Endothelial cell of hepatic sinusoid (primary cell): ENCODE measurements around the gene IGFL2.
"Not testable (repeated sequence)": the region's sequence is repeated elsewhere in the genome, so short reads cannot be mapped to it uniquely, and the experiment has no call there.

Source experiments
- in situ Hi-C: cut with HindIII; loops from 2 replicates; pipeline ENCODE4 v1.10.0; 2017; ENCODE audit warnings: low sequenced_read_pairs

The IGFL2 gene

DNA sequence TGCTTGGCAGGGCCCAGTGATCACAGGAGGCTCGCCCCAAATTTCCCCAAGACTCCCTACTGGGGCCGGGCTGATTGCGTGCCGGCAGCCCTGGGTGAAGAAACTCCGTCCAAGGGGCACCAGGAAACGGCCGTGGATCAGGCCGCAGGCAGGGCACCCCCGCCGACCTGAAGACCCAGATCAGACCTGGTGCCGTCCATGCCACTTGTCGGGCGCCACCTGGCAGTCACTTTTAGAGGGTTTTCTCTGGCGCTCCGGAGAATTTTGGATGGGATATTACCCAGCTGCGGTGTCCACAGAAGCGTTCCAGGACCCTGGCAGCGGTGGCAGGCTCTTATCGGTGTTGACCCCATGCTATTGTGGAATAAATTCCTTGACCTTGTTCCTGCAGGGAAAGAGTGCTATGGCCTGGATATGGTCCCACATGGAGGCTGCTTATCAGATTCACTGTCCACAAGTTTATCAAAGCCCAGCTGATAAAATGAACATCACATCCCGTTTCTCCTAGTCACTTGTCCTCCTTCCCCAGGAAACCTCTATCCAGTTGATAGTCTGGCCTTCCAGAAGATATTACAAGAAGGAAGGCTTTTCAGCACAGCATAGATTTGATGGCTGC is 38.2 kb downstream of the IGFL2 start:
- in situ Hi-C loops = no loop called here

DNA sequence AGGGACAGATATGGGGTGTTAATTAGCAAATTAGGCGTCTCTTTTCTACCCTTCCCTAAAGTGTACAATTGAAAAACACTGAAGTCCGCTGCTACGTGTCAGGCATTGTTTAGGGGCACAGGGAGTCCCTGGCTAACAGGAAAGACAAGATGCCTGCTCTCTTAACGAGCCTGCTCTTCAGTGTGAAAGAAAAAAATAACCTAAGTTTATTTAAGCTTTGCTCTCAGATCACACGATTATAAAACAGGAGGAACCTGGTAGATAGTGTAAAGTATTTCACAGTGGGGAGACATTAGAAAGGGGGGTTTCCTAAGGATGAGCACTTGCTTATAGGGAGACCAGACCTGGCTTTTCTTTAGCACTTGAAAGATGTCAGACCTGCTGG is 38.7 kb downstream of the IGFL2 start:
- in situ Hi-C loops = no loop called here

DNA sequence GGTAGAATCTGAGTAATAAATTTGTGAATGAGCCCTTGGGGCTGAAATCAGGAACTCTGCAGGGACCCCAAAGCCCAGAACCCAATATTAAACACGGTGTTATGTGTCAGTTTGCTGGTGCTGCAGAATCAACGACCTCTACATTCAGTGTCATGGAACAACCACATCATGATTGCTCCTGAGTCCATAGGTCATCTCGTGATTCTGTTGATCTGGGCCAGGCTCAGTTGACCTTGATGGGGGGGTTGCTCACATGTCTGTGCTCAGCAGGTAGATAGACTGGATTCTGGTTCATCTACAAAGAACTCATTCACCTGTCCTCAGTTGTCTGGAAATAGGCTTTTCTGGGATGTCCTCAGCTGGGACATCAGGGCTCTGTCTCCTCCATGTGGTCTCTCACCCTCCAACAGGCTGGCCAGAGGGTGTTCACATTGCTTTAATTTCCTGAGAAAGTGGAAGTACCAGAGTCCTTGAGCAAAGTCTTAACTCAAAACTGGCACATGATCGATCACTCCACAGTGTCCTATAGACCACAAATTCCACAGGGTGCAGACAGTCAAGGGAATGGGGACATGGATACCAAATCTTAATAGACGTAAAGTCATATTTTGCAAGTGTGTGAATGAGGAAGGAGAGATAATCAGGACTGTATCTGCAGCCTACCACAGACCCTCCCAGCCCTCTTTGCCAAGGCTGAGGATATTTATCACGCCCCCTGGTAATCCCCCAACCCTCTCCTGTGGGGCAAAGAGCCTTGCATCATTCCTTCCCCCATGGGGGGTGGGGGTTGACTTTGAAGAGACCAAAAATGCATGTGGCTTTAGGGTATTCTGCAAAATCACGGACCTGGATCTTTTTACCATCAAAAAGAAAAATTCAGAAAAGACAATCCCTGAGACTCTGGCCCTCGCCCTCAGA is 42.2 kb downstream of the IGFL2 start:
- in situ Hi-C loops = no loop called here

DNA sequence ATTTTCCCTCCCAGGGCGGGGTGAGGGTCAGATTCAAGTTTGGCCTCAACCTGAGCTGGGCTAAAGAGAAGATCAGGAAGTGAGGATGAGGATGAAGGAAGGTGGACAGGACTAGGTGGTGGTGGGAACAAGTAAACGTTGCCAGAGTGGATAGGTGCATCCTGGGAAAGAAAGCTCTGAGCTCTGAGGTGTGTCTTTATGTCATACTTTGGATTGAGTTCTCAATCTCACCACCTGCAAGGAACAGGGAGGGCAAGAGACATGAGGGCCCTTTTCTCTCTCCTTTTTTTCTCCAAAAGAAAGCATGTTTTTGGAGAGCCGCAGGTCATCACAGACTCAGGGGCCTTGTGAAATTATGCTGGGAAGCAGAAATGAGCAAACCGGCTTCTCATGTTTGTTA is 43.3 kb downstream of the IGFL2 start:
- in situ Hi-C loops = no loop called here

DNA sequence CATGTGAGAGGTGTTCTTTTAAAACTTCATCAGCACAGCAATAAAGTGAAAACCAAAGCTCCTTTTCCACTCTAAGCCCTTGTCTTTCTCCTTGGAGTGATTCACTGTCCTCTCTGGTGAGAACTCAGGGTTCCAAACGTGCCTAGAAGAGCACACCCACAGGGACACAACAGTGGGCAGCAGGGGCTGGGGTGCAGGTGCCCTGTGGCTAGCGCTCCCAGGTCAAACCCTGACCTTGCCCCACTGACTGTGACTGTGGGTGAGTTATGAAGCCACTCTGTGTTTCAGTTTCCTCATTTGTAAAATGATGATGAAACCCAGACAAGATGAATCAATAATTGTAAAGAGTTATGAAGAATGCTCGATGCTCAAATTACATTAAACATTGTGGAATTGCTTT is 43.9 kb downstream of the IGFL2 start:
- in situ Hi-C loops = no loop called here

DNA sequence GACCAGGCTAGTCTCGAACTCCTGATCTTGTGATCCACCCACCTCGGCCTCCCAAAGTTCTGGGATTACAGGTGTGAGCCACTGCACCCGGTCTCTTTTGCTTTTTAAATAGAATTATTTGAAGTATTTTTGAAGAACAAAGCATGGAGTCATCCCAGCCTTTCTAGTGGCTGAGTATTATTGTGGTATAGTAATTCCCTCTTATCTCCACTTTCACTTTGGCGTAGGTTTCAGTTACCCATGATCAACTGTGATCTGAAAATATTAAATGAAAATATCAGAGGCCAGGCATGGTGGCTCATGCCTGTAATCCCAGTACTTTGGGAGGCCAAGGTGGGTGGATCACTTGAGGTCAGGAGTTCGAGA is 44.6 kb downstream of the IGFL2 start:
- in situ Hi-C loops = not testable (repeated sequence)

DNA sequence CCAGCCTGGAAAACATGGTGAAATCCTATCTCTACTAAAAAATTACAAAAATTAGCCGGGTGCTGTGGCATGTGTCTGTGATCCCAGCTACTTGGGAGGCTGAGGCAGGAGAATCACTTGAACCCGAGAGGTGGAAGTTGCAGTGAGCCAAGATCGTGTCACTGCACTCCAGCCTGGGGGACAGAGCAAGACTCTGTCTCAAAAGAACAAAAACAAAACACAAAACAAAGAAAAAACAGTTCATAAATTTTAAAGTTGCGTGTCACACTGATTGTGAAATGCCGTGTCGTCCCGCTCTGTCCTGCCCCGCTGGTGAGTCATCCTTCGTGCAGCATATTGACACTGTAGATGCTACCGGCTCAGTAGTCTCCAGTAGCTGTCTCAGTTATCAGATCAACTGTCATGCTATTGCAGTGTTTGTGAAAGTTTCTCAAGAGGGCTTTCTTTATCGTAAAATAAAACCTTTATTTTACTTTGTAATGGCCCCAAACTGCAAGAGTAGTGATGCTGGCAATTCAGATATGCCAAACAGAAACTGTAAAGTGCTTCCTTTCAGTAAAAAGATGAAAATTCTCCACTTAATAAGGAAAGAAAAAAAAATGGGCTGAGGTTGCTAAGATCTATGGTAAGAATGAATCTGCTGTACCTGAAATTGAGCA is 45.1 kb downstream of the IGFL2 start:
- in situ Hi-C loops = no loop called here

DNA sequence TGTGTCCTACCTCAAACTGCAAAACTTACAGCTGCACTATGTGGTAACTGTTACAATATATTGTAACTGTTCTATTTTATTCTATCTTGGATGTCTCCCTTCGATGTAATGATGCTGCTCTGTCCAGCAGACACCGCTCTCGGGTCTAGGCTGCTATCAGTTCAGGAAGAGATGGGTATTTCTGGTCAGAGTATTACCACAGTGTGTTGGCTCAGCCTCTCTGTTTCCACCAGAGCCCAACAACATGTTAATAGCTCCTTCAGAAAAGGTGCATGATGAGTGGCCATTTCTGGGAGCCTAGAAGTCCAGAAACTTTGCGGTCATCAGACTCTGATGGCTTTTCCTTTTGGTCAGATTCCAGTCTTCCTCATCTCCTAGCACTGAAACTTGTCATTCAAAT is 45.6 kb downstream of the IGFL2 start:
- in situ Hi-C loops = no loop called here

DNA sequence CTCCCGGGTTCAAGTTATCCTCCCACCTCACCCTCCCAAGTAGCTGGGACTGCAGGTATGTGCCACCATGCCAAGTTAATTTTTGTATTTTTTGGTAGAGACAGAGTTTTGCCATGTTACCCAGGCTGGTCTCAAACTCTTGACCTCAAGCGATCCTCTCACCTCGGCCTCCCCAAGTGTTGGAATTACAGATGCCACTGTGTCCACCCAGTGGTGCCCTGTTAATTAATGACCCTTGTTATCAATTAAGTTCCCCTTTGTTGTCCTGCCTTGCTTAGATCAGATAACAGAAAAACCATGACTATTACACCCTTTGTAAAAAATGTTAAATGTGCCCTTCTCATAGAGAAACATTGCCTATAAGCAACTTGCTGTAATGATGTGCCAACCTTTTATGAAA is 47.1 kb downstream of the IGFL2 start:
- in situ Hi-C loops = no loop called here

DNA sequence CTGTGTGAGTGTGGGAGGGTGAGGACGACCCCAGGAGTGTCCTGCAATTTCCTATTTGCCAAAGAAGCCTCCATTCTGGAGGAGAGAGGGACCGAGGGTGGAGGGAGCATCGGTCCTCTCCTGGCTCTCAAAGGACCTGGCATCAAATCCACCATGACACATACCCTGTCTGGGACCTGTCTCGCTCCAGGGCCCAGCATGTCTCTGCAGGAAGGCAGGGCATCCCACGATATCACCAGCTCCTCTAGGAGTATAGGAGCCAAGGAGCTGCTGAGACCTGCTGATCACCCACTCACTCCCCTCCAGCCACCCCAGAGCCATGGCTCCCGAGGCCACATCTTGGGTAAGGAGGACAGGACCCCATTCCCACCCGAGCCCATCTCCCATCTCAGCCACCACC is 47.9 kb downstream of the IGFL2 start:
- in situ Hi-C loops = not testable (repeated sequence)

DNA sequence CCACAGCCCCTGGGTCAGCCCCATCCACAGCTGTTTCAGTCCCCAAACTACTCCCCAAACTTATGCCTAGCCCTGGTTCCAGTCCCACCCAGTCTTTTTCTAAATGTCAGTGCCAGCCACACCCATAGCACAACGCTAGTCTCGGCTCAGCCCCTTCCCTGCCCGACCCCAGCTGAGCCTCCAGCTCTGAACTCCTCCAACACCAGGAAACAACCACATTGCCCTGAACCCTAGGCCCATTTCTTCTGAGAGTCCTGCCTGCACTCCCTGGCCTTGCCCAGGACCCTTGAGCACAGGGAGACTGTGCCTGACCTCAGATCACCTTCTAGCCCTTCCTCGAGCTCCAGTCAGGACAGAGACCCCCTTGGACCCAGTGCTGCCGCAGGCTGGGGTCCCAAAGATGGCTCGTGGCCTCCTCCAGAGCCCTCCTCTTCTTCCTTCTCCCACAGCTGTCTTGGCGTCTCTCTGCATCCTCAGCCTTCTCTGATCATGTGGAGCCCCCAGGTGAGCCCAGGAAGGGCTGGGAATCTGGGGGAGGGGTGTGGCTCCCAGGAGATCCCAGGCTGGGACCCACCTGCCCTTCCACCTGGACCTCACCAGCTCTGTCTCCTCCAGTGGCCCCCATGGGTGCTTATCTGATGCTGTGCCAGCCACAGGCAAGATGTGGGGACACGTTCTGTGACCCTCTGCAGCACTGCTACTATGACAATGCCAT is 48.5 kb downstream of the IGFL2 start:
- in situ Hi-C loops = no loop called here

DNA sequence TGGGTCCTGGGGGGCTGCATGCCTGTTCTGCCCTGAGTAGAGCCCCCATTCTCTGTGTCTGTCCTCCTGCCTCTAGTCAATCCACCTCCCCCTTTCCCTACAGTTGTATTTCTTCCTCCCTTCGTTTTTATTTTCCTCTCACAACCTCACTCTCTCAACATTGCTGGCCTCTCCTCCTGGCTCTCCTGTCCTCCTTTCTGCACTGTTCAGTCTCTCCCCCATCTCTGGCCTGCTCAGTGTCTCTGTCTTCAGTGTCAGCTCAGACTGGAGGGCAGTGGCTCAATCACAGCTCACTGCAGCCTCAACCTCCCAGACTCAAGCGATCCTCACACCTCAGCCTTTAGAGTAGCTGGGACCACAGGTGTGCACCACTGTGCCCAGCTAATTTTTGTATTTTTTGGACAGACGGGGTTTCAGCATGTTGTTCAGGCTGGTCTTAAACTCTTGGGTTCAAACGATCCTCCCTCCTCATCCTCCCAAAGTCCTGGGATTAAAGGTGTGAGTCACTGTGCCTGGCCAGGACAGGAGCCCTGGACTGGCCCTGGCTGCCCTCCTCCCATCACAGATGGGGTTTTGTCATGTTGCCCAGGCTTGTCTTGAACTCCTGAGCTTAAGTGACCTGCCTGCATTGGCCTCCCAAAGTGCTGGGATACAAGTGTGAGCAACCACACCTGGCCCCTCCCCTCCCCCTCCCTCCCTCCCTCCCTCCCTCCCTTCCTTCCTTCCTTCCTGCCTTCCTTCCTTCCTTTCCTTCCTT is 49.5 kb downstream of the IGFL2 start:
- in situ Hi-C loops = no loop called here

DNA sequence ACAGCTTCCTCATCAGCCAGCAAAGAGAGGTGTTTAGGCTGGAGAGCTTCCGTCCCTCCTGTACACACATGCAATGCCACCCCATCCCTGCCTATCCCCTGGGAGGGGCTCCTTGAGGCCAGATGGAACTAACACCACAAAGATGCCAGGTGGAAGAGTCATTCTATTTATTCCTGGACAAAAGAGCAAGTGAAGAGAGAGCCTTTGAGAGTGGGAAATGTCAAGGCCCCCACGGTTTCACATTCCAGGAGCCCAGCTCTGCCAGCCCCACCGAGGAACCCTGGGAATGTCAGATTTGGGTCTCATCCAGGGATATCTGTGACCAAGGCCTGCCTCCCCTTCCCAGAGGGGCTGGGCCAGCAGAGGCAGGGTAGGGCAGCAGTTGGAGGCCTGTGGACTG is 50.7 kb downstream of the IGFL2 start:
- in situ Hi-C loops = no loop called here

DNA sequence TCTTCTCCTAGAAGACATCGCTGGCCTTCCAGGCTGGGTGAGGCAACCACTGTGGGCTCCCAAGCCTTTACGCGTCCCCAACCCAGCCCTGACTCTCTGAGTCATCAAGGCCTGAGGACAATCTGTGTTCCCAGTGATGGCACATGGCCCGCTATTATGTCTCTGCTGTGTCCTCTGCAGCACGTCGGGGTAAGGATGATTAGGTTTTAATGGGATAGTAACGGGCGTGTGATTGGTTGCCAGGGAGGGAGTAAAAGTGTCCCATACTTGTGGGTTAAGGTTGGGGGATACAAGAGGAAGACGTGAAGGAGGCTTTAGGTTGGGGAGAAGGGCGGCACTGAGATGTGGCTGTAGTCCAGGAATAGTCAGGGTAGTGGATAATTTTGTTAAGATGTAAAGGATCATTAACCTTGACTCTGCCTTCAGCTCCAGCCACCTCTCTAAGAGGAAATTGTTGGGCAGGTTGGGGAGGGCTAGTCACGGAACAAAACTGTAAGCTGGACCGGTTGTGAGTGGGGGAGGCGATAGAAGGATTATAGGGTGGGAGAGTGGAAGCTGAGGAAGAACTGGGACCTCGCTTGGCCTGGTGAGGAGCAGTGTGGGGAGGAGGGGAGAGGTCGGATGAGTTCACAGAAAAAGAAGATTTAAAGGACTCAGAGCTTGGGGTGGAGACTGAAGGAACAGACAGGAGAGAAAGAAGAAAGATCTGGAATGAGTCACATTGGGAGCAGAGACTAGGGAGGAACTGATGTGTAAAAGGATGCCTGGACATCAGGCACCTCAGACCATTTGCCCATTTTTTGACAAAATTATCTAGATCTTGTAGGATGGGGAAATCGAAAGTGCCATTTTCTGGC is 53.6 kb downstream of the IGFL2 start:
- in situ Hi-C loops = no loop called here

DNA sequence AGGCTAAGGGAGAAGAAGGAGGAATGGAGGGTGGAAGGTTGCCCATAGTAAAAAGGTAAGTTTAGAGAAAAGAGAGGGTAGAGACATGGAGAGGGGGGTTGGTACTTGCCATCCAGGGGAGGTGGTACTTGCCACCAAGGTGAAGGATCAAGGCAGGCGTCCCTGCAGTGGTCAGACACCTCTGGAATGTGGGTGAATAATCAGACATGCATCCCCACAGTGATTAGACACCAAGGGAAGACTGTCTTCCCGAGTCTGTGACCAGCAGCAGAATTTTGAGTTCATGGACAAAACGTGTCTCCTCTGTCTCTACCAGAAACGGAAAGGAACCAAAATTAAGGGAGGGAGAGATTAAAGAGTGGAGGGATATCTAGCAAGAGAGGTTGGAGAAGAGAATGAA is 54.4 kb downstream of the IGFL2 start:
- in situ Hi-C loops = no loop called here

DNA sequence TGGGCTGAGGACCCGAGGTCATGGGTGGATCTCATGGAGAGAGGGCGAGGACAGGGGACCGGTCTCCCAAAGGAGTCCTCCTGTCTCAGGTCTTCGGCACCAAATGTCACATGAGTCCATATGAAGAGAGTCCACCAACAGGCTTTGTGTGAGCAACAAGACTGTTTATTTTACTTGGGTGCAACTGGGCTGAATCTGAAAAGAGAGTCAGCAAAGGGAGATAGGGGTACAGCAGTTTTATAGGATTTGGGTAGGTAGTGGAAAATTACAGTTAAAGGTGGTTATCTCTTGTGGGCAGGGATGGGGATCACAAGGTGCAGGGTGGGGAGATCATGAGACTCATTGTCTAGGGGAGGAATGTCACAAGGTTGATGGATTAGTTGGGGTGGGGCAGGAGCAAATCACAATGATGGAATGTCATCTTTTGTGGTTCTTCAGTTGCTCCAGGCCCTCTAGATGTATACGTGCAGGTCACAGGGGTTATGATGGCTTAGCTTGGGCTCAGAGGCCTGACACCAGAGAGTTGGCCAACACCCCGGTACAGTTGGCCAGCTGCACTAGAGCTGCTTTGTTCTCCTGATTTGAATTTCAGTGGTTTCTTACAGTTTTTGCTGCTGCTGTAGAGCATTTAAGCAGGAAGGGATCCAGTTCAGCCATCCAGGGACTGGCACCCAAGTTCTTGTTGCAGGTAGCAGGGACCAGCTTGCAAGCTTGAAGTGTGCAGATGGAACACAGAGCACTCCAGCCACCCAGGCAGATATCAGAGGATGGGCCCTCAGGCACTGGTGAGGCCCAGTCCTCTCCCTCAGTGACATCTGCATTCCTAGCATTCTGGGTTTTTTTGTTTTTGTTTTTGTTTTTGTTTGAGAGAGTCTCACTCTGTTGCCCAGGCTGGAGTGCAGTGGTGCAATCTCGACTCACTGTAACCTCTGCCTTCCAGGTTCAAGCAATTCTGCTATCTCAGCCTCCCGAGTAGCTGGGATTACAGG is 55.1 kb downstream of the IGFL2 start:
- in situ Hi-C loops = no loop called here

DNA sequence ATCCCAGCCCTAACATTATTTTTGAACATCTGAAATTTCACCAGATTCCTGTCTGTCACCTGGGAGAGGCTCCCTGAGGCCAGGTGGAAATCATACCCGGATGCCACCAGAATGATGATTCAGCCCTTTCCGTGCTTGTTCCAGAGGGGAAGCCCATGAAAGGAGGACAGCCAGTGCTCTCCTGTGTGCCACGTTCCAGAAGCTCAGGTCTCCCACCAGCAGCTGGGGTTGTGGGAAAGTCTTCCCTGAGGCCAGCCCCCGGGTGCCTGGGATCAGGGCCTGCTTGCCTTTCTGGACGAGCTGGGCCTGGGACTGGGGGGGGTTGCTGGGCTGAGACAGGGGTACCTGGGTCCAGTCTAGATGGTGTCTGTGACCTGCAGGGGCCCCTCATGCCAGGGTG is 56.0 kb downstream of the IGFL2 start:
- in situ Hi-C loops = no loop called here

DNA sequence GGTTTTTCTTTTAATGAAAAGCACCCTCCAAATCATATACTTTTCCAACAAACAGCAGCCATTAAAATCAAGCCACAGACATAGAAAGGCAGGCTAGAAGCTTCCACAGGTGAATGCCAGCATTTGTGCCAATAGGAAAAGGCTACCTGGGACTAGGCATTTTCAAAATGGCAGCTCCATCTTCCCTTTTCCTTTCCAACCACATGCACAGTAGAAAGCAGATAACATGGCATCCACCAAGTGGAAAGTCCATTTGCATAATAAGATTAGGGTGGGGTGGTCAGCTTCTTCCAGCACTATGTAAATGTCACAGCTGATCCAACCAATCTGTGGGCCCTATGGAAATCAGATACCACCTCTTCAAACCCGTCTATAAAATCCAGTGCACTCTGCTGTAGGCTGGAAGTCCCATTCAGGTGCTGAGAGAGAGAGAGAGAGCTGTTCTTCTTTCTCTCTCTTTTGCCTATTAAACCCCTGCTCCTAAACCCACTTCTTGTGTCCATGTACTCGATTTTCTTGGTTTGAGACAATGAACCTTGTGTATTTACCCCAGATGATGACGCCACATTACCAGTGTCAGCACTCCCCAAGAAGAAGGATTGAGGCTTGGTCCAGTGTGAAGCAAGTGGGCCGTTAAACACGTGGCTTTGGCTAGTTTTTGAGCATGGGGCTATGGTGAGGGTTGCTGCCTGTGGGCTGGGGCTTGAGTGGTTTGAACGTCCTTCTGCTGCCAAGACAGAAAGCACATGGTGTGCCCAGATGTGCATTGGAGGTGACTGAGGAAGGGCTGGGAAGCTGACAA is 57.3 kb downstream of the IGFL2 start:
- in situ Hi-C loops = loop anchor here (5.0 kb wide), 1 partner anchor 33 kb away; no protein-coding TSS in a partner anchor
